ENCODE data around the gene TMEM191C. TPM values are rescaled to one million over a fixed set of nuclear protein-coding genes. Genes with fewer than 3 reads are reported as not detected.
A peak's percentile ranks its signal among the peaks of the same experiment; 100 is the strongest.
"Not testable (repeated sequence)": the region's sequence is repeated elsewhere in the genome, so short reads cannot be mapped to it uniquely, and the experiment has no call there.

TMEM191C gene
- total and polyA plus RNA-seq, 2 of the 4 experiments (the other 2 are of a cell fraction) = 0.36 to 0.75 TPM

DNA sequence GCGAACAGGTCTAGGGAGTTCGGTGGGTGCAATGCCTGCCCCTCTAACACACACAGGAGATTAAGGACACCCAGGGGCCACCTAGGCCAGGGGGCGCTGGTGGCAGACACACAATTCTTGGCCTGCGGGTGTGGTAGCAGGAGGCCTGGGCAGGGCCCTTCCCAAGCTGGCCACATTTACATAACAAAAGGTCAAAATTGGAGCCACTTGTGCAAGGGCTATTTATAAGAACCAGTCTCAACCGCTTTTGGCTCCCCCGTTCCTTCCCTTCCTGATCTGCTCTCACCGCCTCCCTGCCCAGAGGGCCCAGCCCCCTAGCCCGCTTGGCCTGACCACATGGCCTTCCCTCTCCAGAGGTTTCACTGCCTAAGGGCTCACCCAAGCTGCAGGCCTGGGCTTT lies 25.1 kb downstream of the TMEM191C start:
- H2BK15ac ChIP-seq (ENCODE audit: low read depth, low read length); H4K8ac ChIP-seq (ENCODE audit: low read depth in 2 of 2, low read length in 2 of 2); H3K9ac ChIP-seq (ENCODE audit: low read depth, low read length); H3K4me3 ChIP-seq (ENCODE audit: insufficient read depth, low read depth, low read length); H4K20me1 ChIP-seq (ENCODE audit: insufficient read depth, low read length); H4K91ac ChIP-seq (ENCODE audit: insufficient read depth, low read depth, low read length); dilution Hi-C loops (cut with HindIII; ENCODE audit: low sequenced_read_pairs, unreplicated experiment); ATAC-seq (ENCODE audit: low read depth); H3K23ac ChIP-seq (ENCODE audit: low read depth, low read length); H2AK5ac ChIP-seq (ENCODE audit: low read depth, low read length); DNase-seq; H2BK120ac ChIP-seq (ENCODE audit: low read depth, low read length); H2BK5ac ChIP-seq (ENCODE audit: low read depth, low read length, poor library complexity, severe bottlenecking); H3K56ac ChIP-seq (ENCODE audit: extremely low read depth, insufficient read depth, low read length); in situ Hi-C loops (cut with MboI; ENCODE audit: low sequenced_read_pairs); H3K4ac ChIP-seq (ENCODE audit: low read depth, low read length); H3K18ac ChIP-seq (ENCODE audit: low read depth, low read length); H3K27me3 ChIP-seq (ENCODE audit: control insufficient read depth, insufficient read depth, low read length); H3K14ac ChIP-seq (replicated peaks; ENCODE audit: low read depth, low read length); H3K4me1 ChIP-seq (ENCODE audit: control insufficient read depth, insufficient read depth, low read length); H2AK9ac ChIP-seq (replicated peaks; ENCODE audit: low read depth, low read length, poor library complexity); POLR2A ChIA-PET (ENCODE audit: unreplicated experiment); H4K5ac ChIP-seq (ENCODE audit: low read depth, low read length); H3K9me1 ChIP-seq (ENCODE audit: insufficient read depth, low read length); H3K4me2 ChIP-seq (ENCODE audit: low read depth, low read length); H3K79me1 ChIP-seq (ENCODE audit: low read depth in 1 of 2, low read length in 2 of 2); H2BK20ac ChIP-seq (ENCODE audit: low read depth, low read length); intact Hi-C loops (cut with micrococcal nuclease); H3K27ac ChIP-seq (ENCODE audit: insufficient read depth, low read length); CTCF ChIA-PET; H2AFZ ChIP-seq (replicated peaks; ENCODE audit: low read length, poor library complexity); H3K9me3 ChIP-seq (ENCODE audit: control insufficient read depth, insufficient read depth, low read length); H3K36me3 ChIP-seq (ENCODE audit: control insufficient read depth, insufficient read depth, low read length); BruUV-seq (replicated peaks): not testable (repeated sequence)
- WGBS, 2 experiments (ENCODE audit: extremely low coverage in 2 of 2, insufficient read length in 1 of 2) = no CpG with 5 or more reads among the region's 8 CpGs

DNA sequence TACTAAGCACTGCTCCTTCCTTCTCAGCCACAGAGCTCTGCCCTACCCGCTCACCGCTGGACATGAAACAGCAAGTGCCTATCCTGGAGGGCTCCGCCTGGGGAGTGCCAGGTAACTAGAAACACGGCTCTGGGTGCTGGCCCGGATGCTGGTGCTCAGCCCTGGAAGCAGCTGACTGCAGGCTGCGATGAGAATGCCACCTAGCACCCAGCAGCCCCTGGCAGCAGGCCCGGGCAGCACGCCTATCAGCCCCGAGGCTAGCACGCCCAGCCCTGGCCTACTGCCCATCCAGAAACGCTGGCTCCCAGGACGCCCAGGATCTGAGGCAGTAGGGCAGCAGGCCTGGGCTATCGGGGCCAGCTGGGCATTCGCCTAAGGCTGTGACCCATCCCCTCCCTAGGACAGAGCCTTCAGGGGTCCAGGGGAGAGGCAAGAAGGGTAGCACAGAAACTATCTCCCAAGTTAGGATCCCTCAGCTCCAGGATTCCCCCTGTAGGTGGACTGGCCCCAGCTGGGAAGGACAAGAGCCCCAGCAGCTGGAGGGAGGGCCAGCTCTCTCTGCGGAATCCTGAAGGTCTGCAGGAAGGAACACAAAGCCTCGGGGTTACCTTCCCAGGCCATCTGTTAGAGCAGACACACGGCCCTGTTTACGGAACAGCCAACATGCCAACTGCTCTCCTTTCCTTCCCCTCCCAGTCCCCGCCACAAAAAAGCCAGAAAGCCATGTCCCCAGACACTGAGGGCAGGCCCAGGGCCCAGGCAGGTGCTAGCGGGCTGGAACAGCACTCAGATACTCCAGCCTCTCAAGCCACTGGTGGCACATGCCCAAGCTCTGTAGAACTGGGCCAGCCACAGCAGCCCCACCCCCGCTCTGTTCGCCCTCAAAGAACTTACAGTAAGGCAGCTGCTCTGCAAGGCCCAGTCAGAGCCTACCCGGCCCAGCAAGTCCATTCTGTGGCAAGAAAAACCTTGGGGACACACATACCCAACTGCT lies 26.9 kb downstream of the TMEM191C start:
- H4K5ac ChIP-seq (ENCODE audit: low read depth, low read length); H3K36me3 ChIP-seq (ENCODE audit: control insufficient read depth, insufficient read depth, low read length); H2BK20ac ChIP-seq (ENCODE audit: low read depth, low read length); POLR2A ChIA-PET (ENCODE audit: unreplicated experiment); DNase-seq; H3K9me1 ChIP-seq (ENCODE audit: insufficient read depth, low read length); H4K20me1 ChIP-seq (ENCODE audit: insufficient read depth, low read length); H3K23ac ChIP-seq (ENCODE audit: low read depth, low read length); H3K14ac ChIP-seq (replicated peaks; ENCODE audit: low read depth, low read length); H4K91ac ChIP-seq (ENCODE audit: insufficient read depth, low read depth, low read length); H3K9me3 ChIP-seq (ENCODE audit: control insufficient read depth, insufficient read depth, low read length); H2AK9ac ChIP-seq (replicated peaks; ENCODE audit: low read depth, low read length, poor library complexity); H2BK5ac ChIP-seq (ENCODE audit: low read depth, low read length, poor library complexity, severe bottlenecking); H4K8ac ChIP-seq (ENCODE audit: low read depth in 2 of 2, low read length in 2 of 2); H2BK120ac ChIP-seq (ENCODE audit: low read depth, low read length); H2AFZ ChIP-seq (replicated peaks; ENCODE audit: low read length, poor library complexity); H3K4me2 ChIP-seq (ENCODE audit: low read depth, low read length); in situ Hi-C loops (cut with MboI; ENCODE audit: low sequenced_read_pairs); H3K27me3 ChIP-seq (ENCODE audit: control insufficient read depth, insufficient read depth, low read length); intact Hi-C loops (cut with micrococcal nuclease); BruUV-seq (replicated peaks); H3K9ac ChIP-seq (ENCODE audit: low read depth, low read length); H3K79me1 ChIP-seq (ENCODE audit: low read depth in 1 of 2, low read length in 2 of 2); H3K56ac ChIP-seq (ENCODE audit: extremely low read depth, insufficient read depth, low read length); H3K4me1 ChIP-seq (ENCODE audit: control insufficient read depth, insufficient read depth, low read length); H3K4ac ChIP-seq (ENCODE audit: low read depth, low read length); H2BK15ac ChIP-seq (ENCODE audit: low read depth, low read length); H3K18ac ChIP-seq (ENCODE audit: low read depth, low read length); H2AK5ac ChIP-seq (ENCODE audit: low read depth, low read length); H3K27ac ChIP-seq (ENCODE audit: insufficient read depth, low read length); CTCF ChIA-PET; H3K4me3 ChIP-seq (ENCODE audit: insufficient read depth, low read depth, low read length); dilution Hi-C loops (cut with HindIII; ENCODE audit: low sequenced_read_pairs, unreplicated experiment): not testable (repeated sequence)
- no CpG with 5 or more reads among the region's 23 CpGs for WGBS, 2 experiments (ENCODE audit: extremely low coverage in 2 of 2, insufficient read length in 1 of 2)
- ATAC-seq (ENCODE audit: low read depth) = peak; percentile 38
